T-helper 1 cell (primary cell): ENCODE results near the gene ADAMTS14.
"Not testable (repeated sequence)": the region's sequence is repeated elsewhere in the genome, so short reads cannot be mapped to it uniquely, and the experiment has no call there.

ENCODE experiments used
- DNase-seq, 5 donors: peaks; one replicate each; pipeline ENCODE4 v3.0.0-alpha.2; 2012 to 2020

Gene ADAMTS14

DNA sequence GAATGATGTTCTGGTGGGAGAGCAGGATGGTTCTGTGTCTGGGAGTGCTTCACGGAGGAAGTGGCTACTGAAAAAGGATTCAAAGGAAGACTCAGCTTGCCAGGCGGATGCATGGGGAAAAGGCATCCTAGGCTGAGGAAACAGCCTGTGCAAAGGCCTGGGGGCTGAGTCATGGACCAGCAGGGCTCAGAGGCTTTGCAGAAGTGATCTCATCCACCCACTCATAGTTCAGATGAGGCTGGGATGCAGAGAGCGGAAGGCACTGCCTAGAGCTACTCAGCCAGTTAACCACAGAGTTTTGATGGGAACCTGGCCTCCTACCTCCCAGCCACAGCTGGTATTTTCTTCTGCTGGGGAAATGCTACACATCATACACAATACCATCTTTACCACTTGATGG is 15.8 kb upstream of the ADAMTS14 start:
- DNase-seq: peak in 1 of 5 donors; percentile 16

DNA sequence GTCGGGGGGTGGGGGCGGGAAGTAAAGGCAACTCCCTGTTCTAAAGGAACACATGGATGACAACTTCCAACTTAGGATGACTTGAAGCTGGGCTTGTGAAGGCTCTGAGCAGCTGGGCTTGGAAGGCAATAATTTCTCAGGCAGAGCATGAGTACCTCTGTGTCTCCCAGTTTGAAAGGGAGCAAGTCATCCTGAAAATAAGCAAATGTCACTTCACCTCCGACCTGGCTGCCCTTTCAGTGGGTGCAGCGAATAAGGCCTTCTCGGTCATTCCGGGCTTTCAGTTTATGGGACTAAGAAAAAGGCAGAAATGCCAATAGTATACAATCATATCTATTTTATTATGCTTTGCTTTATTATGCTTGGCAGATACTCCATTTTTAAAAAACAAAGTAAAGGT is 15.3 kb upstream of the ADAMTS14 start:
- DNase-seq: no peak

DNA sequence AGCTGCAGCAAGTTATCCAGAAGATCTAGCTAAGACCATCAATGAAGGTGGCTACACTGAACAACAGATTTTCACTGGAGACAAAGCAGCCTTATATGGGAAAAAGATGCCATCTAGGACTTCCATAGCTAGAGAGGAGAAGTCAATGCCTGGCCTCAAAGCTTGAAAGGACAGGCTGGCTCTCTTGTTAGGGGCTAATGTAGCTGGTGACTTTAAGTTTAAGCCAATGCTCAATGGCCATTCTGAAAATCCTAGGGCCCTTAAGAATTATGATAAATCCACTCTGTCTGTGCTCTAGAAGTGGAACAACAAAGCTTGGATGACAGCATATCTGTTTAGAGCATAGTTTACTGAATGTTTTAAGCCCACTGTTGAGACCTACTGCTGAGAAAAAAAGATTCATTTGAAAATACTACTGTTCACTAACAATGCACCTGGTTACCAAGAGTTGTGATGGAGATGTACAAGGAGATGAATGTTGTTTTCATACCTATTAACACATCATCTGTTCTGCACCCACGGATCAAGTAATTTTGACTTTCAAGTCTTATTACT is 13.6 kb upstream of the ADAMTS14 start:
- no peak for DNase-seq

DNA sequence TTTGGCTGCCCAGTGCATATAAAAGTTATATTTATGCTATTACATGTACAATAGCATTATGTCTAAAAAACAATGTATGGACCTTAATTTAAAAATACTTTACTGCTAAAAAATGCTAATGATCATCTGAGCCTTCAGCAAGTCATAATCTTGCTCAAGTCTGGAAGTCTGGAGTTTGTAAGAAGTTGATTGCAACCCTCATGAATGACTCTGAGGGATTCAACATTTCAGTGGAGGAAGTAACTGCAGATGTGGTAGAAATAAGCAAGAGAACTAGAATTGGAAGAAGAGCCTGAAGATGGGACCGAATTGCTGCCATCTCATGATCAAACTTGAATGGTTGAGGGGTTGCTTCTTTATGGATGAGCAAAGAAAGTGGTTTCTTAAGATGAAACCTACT is 13.0 kb upstream of the ADAMTS14 start:
- no peak for DNase-seq

DNA sequence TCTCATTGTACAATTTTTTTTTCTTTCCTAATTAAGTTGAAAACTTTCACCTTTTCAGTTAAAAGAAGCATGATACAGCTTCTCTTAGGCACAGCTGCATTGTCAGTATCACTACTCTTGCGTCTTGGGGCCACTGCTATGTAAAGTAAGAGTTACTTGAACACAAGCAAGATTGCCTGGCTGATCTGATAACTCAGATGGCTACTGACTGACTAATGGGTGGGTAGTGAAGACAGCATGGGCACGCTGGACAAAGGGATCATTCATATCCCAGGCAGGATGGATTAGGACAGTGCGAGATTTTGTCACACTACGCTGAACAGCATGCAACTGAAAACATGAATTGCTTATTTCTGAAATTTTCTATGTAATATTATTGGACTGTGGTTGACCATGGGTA is 11.6 kb upstream of the ADAMTS14 start:
- no peak for DNase-seq

DNA sequence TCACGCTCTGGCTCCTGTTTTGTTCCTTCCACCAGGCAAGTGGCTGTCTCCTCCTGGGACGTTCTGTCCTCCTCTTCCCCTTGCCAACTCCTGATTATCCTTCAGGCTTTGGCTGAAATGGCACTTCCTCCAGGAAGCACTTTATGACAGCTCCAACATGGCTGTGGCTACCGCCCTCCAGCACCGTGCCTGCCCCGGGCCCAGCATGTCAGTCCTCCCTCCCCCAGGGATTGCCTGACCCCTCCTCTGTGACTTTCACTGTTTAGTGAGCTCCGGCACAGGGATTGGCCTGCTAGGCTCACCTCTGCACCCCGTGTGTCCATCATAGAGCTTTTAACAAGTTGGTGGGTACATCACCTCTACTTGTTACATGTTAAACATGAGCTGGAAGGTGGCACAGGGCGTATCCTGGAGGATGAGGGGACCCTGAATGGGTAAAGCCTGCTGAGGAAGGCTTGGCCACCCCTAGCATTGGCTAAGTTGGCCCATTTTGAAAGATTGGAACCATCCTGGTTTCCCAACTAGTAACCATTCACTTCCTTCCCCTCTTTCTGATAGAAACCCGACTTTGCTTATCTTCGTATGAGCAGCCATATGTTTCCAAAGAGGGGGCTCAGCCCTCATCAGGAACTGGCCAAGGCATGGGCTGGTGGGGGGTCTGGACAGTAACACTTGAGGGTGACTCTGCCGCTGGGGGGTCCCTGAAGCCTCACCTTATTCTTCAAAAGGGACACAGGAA is 10.5 kb upstream of the ADAMTS14 start:
- DNase-seq: no peak

DNA sequence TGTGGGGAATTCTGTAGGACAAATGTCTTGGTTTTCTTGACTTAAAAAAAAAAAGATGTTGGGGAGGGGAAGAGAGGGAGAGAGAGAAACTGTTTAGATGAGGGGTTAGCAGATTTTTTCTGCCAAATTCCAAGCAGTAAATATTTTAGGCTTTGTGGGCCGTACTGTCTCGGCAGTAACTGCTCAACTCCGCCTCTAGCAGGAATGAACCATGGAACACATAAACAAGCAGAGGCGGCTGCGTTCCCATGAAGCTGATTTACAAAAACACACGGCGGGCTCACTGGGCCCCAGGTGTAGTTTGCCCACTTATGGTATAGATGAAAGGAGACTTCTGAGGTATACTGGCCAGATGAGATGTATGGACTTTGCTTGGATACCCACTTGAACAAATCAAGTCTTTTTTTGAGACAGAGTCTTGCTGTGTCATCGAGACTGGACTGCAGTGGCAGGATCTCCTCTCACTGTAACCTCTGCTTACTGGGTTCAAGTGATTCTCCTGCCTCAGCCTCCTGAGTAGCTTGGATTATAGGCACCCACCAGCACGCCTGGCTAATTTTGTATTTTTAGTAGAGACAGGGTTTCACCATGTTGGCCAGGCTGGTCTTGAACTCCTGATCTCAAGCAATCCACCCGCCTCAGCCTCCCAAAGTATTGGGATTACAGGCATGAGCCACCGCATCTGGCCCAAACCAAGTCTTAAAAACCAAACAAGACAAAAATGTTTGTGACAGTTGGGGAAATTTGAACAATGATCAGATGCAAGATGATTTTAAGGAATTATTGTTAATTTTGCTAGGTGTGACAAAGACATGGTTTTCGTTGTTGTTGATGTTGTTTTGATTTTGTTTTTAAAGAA is 9.7 kb upstream of the ADAMTS14 start:
- no peak for DNase-seq

DNA sequence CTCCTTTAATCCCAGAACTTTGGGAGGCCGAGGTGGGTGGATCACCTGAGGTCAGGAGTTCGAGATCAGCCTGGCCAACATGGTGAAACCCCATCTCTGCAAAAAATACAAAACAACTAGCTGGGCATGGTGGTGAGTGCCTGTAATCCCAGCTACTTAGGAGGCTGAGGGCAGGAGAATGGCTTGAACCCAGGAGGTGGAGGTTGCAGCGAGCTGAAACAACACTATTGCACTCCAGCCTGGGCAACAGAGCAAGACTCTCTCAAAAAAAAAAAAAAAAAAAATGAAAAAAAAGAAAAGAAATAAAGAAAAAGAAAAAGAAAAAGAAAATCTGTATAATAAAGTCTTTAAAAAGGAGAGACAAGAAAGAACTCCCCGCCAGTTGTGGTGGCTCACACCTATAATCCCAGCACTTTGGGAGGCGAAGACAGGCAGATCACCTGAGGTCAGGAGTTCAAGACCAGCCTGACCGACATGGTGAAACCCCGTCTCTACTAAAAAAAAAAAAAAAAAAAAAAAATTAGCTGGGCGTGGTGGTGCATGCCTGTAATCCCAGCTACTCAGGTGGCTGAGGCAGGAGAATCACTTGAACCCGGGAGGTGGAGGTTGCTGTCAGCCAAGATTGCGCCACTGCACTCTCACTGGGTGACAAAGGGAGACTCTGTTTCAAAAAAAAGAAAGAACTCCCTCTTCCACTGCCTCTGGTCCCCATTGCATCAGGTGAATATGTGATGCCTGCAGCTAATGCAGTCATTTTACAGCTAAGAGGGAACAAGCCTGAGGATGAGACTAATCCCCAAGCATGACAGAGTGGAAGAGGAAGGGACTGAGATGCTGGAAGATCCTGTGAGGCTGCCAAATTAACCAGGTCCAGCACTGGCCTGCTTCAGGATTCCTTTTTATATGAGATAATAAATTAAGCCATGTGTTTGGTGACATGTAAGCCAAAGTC is 8.6 kb upstream of the ADAMTS14 start:
- not testable (repeated sequence) for DNase-seq

DNA sequence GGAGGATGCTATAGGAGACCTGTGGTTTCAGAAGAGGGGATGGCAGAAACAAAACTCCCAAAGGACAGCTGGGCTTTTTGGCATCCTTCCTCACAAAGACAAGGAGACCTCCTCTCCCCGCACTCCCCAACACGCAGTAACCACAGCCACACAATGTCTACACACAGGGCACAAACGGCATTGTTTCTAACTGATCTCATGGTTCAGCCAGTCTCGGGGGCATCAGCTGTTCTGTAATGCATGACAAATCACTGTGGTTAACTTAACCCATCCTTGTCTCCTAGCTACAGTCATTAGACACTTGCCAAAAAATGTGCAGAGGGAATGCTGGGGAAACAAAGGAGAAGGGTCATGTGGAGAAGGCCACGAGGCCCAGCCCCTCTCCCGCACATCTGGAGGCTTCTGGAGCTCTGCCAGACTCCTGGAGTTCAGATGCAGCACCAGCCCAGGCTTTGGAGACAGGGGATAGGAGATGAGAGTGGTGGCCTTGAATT is 7.6 kb upstream of the ADAMTS14 start:
- no peak for DNase-seq

DNA sequence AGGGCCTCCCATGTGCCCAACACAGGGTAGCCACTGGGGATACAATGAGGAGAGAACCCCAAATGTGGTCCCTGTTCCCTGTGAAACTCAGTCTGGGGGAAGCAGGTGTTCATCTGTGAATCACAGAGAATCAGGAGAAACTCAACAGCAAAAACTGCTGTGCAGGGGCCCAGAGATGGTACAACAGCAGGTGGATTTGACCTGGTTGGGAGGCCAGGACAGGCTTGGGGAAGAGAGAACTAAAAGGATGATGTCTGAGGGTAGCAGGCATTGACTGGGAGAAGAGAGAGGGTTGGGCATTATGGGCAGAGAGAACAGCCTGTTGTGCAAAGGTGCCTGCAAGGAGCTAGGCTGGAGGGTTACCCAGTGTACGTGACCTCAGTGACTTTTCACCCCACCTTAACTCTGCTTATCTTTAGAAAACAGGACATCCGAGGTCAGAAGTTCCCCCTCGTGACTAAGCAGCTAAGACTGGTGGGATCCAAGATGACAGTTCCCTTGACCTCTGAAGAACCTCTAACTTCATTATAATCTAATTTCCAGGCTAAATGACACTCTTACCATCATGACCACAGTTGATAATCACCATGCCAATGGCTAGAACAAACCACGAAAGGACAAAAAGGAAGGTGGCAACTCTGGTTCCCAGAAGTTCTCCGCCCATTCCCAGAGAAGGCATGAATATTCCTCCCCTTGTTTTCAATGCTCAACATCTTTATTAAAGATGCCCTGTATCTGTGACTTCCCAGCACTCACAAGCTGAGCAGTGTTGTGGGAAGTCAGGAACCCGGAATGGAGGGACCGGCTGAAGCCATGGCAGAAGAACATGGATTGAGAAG is 5.1 kb upstream of the ADAMTS14 start:
- no peak for DNase-seq

DNA sequence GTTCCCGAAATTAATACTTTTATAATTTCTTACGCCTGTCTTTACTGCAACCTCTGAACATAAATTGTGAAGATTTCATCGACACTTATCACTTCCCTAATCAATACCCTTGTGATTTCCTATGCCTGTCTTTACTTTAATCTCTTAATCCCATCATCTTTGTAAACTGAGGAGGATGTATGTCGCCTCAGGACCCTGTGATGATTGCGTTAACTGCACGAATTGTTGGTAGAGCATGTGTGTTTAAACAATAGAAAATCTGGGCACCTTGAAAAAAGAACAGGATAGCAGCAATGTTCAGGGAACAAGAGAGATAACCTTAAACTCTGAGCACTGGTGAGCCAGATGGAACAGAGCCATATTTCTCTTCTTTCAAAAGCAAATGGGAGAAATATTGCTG is 4.5 kb upstream of the ADAMTS14 start:
- DNase-seq: not testable (repeated sequence)

DNA sequence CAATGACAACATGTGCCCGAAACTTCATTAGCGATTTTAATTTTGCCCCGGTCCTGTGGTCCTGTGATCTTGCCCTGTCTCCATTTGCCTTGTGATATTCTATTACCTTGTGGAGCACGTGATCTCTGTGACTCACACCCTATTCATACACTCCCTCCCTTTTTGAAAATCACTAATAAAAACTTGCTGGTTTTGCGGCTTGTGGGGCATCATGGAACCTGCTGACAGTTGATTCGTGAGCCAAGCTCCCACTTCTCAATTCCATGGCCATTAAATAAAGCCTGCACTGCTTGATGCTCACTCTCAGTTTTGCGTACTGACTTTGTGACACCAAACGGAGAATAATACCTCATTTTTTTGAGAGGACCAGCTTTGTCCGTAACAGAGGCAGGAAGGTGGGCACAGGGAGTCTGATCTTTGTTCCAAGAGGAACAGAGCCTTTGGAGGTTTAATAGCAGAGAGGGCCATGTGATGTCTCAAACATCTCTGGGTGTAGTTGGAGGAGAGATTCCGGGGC is 3.8 kb upstream of the ADAMTS14 start:
- no peak for DNase-seq

DNA sequence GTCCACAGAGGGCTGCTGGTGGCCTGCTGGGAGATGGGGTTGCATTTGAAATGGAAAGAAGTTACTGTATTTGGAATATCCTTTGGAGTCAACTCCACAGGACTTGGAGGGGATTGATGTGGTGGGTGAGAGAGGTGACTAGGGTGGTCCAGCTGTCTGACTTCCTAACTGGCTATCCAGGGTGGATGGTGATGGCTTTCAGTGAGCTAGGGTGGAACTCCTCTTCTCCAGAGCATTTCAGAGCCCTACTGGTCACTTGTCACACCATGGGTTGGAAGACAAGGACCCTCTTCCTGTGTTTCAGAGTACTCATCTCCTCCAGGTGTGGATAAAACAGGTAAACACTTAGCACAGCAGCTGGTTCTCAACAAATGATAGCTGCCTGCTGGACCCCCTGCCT is 3.3 kb upstream of the ADAMTS14 start:
- no peak for DNase-seq

DNA sequence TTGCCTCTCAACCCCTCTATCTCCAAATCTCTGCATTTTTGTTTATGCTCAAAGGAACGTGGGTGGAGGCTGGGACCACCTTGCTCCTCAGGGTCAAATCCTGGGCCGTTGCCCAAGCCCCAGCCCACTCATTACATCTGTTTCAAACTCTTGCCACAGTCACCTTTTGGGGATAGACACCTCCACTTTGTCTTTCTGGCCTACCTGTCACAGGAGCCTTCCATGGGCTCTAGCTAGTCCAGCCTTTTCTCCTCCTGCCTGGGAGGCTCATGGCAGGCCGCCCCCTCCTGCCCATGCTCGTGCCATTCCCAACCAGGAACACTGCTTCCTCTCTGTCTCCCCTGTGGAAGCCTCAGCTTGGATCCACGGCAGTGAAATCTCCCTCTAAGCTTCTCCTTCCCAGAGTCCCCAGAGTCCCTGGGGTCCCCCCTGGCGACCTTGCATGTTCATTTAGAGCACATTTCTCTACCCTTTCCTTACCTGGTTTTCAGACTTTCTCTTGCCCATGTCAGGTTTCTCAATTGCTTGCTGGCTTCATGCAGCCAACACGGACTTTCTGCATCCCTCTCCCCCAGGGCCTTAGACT is 2.5 kb upstream of the ADAMTS14 start:
- DNase-seq: no peak

DNA sequence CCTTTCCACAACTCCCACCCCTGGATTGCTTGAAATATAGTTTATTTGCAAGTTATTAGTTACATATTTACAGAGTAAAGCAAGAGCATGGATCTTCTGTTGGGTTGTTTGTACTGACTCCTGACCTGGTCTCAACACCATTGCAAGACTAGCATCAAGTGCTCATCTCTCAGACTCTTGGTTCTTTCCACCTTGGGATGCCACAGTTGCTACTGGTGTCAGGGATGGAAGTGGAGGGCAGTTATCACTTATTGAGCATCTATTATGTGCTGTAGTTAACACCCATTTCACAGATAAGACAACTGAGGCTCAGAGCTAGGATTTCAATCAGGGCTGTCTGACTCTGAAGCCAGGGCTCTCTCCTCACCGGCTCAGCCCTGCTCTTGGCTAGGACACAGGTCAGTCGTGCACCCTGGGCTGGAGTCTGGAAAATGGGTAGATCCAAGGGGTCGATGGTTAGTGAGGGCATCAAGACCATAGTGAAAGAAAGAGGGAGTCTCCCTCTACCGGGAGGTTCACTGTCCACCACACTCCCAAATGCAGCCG is 614 bp upstream of the ADAMTS14 start:
- DNase-seq: no peak

DNA sequence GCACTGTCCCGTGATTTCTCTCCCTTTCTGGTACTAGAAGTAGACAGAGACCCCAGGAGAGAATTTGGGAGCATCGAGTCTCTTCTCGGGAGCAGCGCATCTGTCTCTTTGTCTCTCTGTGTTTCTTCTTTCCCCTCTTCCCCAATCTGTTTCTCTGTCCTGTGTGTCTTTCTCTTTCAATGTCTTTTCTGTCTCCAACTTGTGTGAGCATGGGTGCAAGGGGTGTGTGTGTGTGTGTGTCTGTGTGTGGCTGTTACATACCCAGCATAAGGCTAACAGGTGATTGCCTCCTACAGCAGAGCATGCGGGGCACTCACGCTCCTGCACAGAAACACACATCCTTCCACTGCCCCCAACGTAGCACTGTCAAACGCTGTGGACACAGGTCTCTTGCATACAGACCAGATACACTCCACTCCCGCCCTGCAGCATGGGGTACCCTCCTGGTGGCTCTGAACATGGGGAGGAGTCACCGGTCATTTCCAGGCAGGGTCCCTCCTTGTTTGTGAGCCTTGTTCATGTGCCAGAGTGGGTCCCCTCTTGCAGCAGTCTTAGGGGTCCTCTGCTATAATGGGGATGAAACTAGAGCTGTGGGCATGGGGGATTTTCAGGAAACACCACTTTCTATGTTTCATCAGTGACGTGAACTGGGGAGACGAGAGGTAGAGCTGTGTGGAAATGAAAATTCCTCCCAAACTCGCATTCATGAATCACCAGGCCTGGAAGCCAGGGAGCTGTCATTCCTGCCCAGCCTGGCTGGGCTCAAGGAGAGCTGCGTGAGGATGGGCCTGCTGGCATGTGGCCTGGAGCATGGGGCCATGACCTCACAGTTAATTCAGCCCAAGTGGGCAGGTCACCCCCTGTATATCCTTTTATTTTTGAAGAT is 980 bp downstream of the ADAMTS14 start:
- DNase-seq: no peak

DNA sequence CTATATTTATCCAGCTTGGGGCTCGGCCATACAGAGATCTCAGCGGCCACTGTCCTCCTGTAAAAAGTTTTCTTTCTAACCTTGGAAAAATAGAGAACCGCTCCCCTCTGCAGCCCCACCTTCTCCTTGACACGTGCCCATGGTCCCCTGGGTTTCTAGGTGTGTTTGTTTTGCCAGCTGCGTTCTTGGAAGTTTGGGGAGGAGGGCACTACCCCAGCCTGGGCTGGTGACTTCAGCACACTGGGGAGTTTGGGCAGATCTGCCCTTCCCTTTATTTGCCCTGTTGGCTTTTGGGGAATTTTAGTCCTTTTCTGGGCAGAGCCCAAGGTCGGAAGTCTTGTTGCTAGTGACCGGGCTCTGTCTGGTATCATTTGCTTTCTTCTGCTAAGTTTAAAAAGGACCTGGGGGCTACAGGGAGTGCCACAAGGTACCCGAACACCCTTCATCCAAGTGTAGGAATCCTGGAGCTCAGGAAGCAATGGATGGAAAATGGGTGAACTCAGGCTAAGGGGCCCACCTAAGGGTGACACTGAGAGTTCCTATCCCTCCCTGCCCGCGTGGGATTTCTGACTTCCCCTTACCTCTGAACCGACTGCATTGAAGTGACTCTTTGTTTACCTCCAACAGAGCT is 1.7 kb downstream of the ADAMTS14 start:
- no peak for DNase-seq

DNA sequence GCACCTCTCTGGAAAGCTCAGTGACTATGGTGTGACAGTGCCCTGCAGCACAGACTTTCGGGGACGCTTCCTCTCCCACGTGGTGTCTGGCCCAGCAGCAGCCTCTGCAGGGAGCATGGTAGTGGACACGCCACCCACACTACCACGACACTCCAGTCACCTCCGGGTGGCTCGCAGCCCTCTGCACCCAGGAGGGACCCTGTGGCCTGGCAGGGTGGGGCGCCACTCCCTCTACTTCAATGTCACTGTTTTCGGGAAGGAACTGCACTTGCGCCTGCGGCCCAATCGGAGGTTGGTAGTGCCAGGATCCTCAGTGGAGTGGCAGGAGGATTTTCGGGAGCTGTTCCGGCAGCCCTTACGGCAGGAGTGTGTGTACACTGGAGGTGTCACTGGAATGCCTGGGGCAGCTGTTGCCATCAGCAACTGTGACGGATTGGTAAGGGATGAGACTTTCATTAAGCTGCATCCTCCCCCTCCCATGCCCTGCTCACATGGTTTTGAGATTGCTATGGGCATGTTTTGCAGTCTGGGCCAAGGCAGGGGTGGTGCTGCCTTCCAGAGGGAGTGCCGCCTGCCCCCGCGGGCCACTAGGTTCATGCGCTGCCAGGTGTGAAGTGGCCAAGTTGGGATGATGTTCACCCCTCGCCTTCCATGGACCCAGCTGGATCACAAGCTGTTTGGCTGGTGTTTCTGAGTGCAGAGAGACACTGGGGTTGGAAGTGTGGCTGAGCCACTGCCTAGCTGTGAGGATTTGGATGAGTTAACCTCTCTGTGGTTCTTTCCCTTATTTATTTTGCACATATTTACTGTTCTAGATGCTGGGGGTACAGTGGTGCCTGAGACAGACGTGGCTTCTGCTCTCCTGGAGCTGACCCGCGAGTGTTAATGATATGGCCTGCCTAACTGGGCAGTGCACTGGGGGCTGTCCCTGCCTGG is 2.5 kb downstream of the ADAMTS14 start:
- no peak for DNase-seq
